ENCODE data around the gene HINFP. TPM values are rescaled to one million over a fixed set of nuclear protein-coding genes. Genes with fewer than 3 reads are reported as not detected.
A peak's percentile ranks its signal among the peaks of the same experiment; 100 is the strongest.

Gene HINFP
- total RNA-seq, 1 donor from 2014 or later = 22.1 TPM

- no peak for DNase-seq (ENCODE audit: extremely low spot score in 2 of 2)
- H3K4me1 ChIP-seq = peaks cover 24% of the 10 kb centered on the region
- no peaks in the 10 kb centered on the region for H3K27me3 ChIP-seq
- TF ChIP-seq POLR2AphosphoS5 (IDR thresholded peaks at IDR 0.05; ENCODE audit: insufficient read depth in 1 of 2, low read depth in 1 of 2) (no peak), CTCF (IDR thresholded peaks at IDR 0.05) (no peak), POLR2A (IDR thresholded peaks at IDR 0.05) (no peak)
- no peak overlapping the region for H3K4me3 ChIP-seq
- no peaks in the 10 kb centered on the region for H3K36me3 ChIP-seq
- intact Hi-C loops (cut with DNase I) = no loop called here
- no peaks in the 10 kb centered on the region for H3K9me3 ChIP-seq
- H3K27ac ChIP-seq = no peak overlapping the region
Observed at GRCh38 chr11:119145551-119145950, 24.2 kb downstream of the HINFP start.

GRCh38 chr11:119147604-119148333 is 26.4 kb downstream of the HINFP start:
- H3K36me3 ChIP-seq = no peaks in the 10 kb centered on the region
- TF ChIP-seq CTCF (IDR thresholded peaks at IDR 0.05) = no peak
- no peak for TF ChIP-seq POLR2A (IDR thresholded peaks at IDR 0.05)
- no peak for TF ChIP-seq POLR2AphosphoS5 (IDR thresholded peaks at IDR 0.05; ENCODE audit: insufficient read depth in 1 of 2, low read depth in 1 of 2)
- H3K27me3 ChIP-seq = no peaks in the 10 kb centered on the region
- no peaks in the 10 kb centered on the region for H3K9me3 ChIP-seq
- H3K4me3 ChIP-seq = no peak overlapping the region
- DNase-seq (ENCODE audit: extremely low spot score in 2 of 2) = no peak
- no peak overlapping the region for H3K27ac ChIP-seq
- H3K4me1 ChIP-seq = peaks cover 24% of the 10 kb centered on the region
- intact Hi-C loops (cut with DNase I) = no loop called here

- H3K4me3 ChIP-seq = peak overlapping the region; percentile 43 to 48
- H3K27ac ChIP-seq = no peak overlapping the region
- H3K27me3 ChIP-seq = no peaks in the 10 kb centered on the region
- DNase-seq (ENCODE audit: extremely low spot score in 2 of 2) = no peak
- peaks cover 24% of the 10 kb centered on the region for H3K4me1 ChIP-seq
- H3K9me3 ChIP-seq = no peaks in the 10 kb centered on the region
- H3K36me3 ChIP-seq = no peaks in the 10 kb centered on the region
- intact Hi-C loops (cut with DNase I) = no loop called here
- no peak for TF ChIP-seq CTCF (IDR thresholded peaks at IDR 0.05)
- no peak for TF ChIP-seq POLR2A (IDR thresholded peaks at IDR 0.05)
- TF ChIP-seq POLR2AphosphoS5 (IDR thresholded peaks at IDR 0.05; ENCODE audit: insufficient read depth in 1 of 2, low read depth in 1 of 2) = no peak
Observed at GRCh38 chr11:119148720-119149017, 27.3 kb downstream of the HINFP start.

GRCh38 chr11:119149018-119149785 is 27.8 kb downstream of the HINFP start, which contains the start of gene ABCG4:
ABCG4 (plus strand) TSS chr11:119149052; CDS start chr11:119149966, 914 bp downstream.
- Histone ChIP-seq H3K27me3 (no peaks in the 10 kb centered on the region), H3K27ac (no peak within 1 kb of the TSS), H3K4me3 (peak within 1 kb of the TSS; percentile 43 to 48), H3K4me1 (peaks cover 24% of the 10 kb centered on the region), H3K36me3 (no peaks in the 10 kb centered on the region), H3K9me3 (no peaks in the 10 kb centered on the region)
- intact Hi-C loops (cut with DNase I) = no loop called here
- DNase-seq (ENCODE audit: extremely low spot score in 2 of 2) = no peak
- TF ChIP-seq POLR2AphosphoS5 (IDR thresholded peaks at IDR 0.05; ENCODE audit: insufficient read depth in 1 of 2, low read depth in 1 of 2) = no peak
- TF ChIP-seq CTCF (IDR thresholded peaks at IDR 0.05) = no peak
- no peak for TF ChIP-seq POLR2A (IDR thresholded peaks at IDR 0.05)
